Measurements from ENCODE around the gene DGCR6L. TPM values are rescaled to one million over a fixed set of nuclear protein-coding genes. Genes with fewer than 3 reads are reported as not detected.
"Not testable (repeated sequence)": the region's sequence is repeated elsewhere in the genome, so short reads cannot be mapped to it uniquely, and the experiment has no call there.

Gene DGCR6L
- total RNA-seq, 1 donor from 2014 or later, result 38.6 TPM

DNA sequence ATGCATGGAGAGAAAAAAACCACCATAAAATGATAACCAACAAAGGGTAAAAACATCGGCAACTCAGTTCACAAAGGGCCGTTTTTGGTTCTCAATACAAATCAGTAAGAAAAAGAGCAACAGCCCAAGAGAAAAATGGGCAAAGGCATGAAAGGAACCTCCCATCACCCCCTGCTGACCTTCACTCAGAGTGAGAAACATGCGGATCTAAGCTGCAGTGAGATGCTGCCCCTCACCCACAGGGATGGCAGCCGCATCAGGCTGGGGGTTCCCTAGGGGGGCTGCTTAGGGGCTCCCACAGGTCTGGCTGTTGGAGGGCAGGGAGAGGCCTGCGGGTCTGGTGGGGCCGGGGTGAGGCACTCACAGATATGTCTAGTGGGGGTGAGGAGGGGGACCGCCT, 44.5 kb downstream of the DGCR6L start:
- not testable (repeated sequence) for H3K36me3 ChIP-seq (ENCODE audit: control insufficient read depth in 3 of 3, insufficient read depth in 3 of 3, low read length in 3 of 3); H3K4me3 ChIP-seq (ENCODE audit: low read length in 3 of 3); H3K9me3 ChIP-seq (ENCODE audit: control insufficient read depth in 3 of 3, low read length in 3 of 3); H3K9ac ChIP-seq (ENCODE audit: low read depth in 1 of 3, low read length in 3 of 3); H3K27me3 ChIP-seq (ENCODE audit: control insufficient read depth in 3 of 3, insufficient read depth in 3 of 3, low read length in 3 of 3); H3K27ac ChIP-seq (ENCODE audit: low read depth, low read length)
- H3K4me1 ChIP-seq (ENCODE audit: control insufficient read depth in 3 of 3, insufficient read depth in 3 of 3, low read length in 3 of 3), result peaks cover 5 to 14% (median 10%) of the 10 kb centered on the region in 3 donors

DNA sequence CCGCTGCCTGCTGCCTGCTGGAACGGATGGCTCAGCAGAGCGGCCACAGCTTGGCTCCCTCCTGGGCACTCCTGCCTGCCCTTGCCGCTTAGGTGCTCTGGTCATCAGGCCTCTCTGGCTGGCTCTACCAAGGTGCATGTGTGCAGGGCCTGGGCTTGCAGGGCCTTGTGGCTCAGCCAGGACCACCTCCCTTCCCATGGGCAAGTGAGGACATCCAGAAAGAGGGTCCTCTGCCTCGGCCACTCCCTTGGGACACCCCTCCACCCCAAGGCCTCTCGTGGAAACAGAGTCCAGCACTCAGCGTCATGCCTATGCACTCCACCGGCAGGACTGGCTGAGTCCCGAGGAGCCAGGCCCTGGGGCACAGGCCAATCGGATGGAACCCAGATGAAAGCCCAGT, 45.5 kb downstream of the DGCR6L start:
- H3K4me1 ChIP-seq (ENCODE audit: control insufficient read depth in 3 of 3, insufficient read depth in 3 of 3, low read length in 3 of 3), result peaks cover 5 to 16% (median 10%) of the 10 kb centered on the region in 3 donors
- not testable (repeated sequence) for H3K27ac ChIP-seq (ENCODE audit: low read depth, low read length); H3K4me3 ChIP-seq (ENCODE audit: low read length in 3 of 3); H3K9me3 ChIP-seq (ENCODE audit: control insufficient read depth in 3 of 3, low read length in 3 of 3); H3K9ac ChIP-seq (ENCODE audit: low read depth in 1 of 3, low read length in 3 of 3); H3K27me3 ChIP-seq (ENCODE audit: control insufficient read depth in 3 of 3, insufficient read depth in 3 of 3, low read length in 3 of 3); H3K36me3 ChIP-seq (ENCODE audit: control insufficient read depth in 3 of 3, insufficient read depth in 3 of 3, low read length in 3 of 3)

DNA sequence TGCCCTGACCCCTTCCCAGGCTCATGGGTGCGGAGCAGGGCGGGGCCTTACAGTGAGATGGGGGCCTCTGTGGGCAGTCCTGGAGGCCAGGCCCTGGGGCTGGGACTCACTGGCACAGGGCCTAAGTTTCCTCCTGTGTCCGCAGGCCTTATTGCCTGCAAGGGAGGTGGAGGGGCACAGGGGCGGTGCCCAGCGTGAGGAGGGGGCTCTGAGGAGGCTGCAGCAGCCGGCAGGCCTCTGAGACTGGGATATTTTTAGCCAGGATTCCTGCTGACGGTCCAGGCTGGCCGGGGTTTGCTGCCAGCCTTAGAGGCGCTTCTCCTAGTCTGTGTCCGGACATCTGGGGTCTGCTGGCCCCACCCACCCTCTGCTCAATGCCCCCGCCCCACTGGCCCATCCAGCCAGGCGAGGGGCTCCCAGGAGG, 46.1 kb downstream of the DGCR6L start:
- Histone ChIP-seq H3K9ac (ENCODE audit: low read depth in 1 of 3, low read length in 3 of 3) (no peak overlapping the region), H3K36me3 (ENCODE audit: control insufficient read depth in 3 of 3, insufficient read depth in 3 of 3, low read length in 3 of 3) (no peaks in the 10 kb centered on the region), H3K9me3 (ENCODE audit: control insufficient read depth in 3 of 3, low read length in 3 of 3) (no peaks in the 10 kb centered on the region), H3K4me1 (ENCODE audit: control insufficient read depth in 3 of 3, insufficient read depth in 3 of 3, low read length in 3 of 3) (peaks cover 5 to 16% (median 10%) of the 10 kb centered on the region in 3 donors), H3K27me3 (ENCODE audit: control insufficient read depth in 3 of 3, insufficient read depth in 3 of 3, low read length in 3 of 3) (no peaks in the 10 kb centered on the region), H3K4me3 (ENCODE audit: low read length in 3 of 3) (no peak overlapping the region), H3K27ac (ENCODE audit: low read depth, low read length) (no peak overlapping the region)

DNA sequence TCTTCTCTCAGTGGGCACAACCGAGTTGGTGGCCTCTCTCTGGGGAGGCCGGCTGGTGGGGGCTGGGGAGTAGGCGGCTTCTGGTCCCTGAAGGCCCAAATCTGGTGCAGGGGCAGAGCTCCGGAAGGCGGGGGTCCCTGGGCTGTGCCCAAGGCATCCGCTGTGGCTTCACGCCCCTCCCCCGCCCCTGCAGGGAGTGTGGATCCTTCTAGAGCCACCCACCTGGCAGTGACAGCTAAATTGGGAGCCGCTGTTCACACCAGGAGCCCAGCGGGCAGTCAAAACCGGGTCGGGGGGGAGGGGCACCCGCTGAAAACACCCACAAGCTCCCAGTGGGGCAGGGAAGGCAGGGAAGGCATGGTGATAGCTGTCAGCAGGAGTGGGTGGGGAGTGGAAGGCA, 47.2 kb downstream of the DGCR6L start:
- Histone ChIP-seq H3K4me3 (ENCODE audit: low read length in 3 of 3) (no peak overlapping the region), H3K36me3 (ENCODE audit: control insufficient read depth in 3 of 3, insufficient read depth in 3 of 3, low read length in 3 of 3) (no peaks in the 10 kb centered on the region), H3K9me3 (ENCODE audit: control insufficient read depth in 3 of 3, low read length in 3 of 3) (no peaks in the 10 kb centered on the region), H3K27me3 (ENCODE audit: control insufficient read depth in 3 of 3, insufficient read depth in 3 of 3, low read length in 3 of 3) (no peaks in the 10 kb centered on the region), H3K27ac (ENCODE audit: low read depth, low read length) (no peak overlapping the region), H3K4me1 (ENCODE audit: control insufficient read depth in 3 of 3, insufficient read depth in 3 of 3, low read length in 3 of 3) (peaks cover 5 to 17% (median 15%) of the 10 kb centered on the region in 3 donors), H3K9ac (ENCODE audit: low read depth in 1 of 3, low read length in 3 of 3) (no peak overlapping the region)

DNA sequence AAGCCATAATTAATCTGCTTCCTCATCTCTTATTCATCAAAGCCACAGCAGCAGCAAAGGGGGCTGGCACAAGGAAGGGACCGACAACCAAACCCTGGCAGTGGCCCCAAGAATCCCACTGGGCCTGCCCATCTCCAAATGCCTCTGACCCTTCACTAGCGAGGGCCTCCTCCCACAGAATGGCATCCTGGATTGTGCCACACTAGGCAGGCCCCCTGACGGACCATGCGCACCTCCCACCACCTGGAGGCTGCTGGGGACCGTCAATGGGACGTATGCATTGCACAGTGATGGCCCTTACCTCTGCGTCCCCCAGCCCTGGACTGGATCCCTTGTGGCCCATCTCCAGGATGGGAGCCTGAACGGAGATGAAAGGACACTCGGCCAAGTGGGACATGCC, 47.7 kb downstream of the DGCR6L start:
- Histone ChIP-seq H3K4me1 (ENCODE audit: control insufficient read depth in 3 of 3, insufficient read depth in 3 of 3, low read length in 3 of 3) (peaks cover 5 to 17% (median 15%) of the 10 kb centered on the region in 3 donors), H3K9me3 (ENCODE audit: control insufficient read depth in 3 of 3, low read length in 3 of 3) (no peaks in the 10 kb centered on the region), H3K27ac (ENCODE audit: low read depth, low read length) (no peak overlapping the region), H3K36me3 (ENCODE audit: control insufficient read depth in 3 of 3, insufficient read depth in 3 of 3, low read length in 3 of 3) (no peaks in the 10 kb centered on the region), H3K9ac (ENCODE audit: low read depth in 1 of 3, low read length in 3 of 3) (no peak overlapping the region), H3K27me3 (ENCODE audit: control insufficient read depth in 3 of 3, insufficient read depth in 3 of 3, low read length in 3 of 3) (peaks cover 0 to 2% (median 2%) of the 10 kb centered on the region in 3 donors), H3K4me3 (ENCODE audit: low read length in 3 of 3) (no peak overlapping the region)

DNA sequence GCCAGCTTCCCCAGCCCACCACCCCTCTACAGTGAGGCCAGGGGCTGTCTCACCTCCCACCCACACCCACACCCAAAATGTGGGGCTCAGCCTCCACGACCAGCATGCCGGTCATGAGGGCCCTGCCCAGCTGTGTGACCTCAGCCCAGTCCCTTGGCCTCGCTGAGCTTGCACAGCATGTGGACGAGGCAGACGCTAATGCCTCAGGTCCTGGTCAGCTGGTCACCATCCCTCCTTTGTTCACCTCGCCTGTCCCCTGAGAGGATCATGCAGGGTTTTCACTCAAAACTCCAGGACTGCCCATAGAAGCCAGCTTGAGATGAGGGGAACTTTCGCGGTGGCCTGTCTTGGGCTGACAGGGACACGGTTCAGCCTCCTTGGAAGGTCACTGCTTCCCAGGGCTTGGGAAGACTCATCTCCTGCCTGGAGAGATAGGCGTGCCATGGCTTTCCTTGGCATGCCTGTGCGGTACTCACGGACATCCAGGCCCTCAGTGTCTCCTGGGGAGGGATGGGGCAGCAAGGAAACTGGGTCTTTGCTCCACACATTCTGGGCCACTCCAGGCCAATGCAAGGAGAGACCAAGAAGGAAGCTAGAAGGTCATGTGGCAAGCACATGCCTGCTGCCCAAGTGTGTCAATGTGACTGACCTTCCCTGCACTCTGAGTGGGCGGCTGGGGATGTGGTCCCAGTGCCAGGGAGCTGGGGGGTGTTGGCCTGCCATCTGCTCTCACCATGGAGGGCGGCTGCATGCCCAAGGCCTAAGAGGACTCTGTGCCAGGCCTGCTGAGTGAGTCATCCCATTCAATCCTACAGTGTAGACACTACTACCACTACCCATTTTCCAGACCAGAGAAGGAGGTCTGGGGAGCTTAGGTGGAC, 48.5 kb downstream of the DGCR6L start:
- peaks cover 5 to 17% (median 15%) of the 10 kb centered on the region in 3 donors for H3K4me1 ChIP-seq (ENCODE audit: control insufficient read depth in 3 of 3, insufficient read depth in 3 of 3, low read length in 3 of 3)
- no peaks in the 10 kb centered on the region for H3K9me3 ChIP-seq (ENCODE audit: control insufficient read depth in 3 of 3, low read length in 3 of 3)
- no peak overlapping the region for H3K27ac ChIP-seq (ENCODE audit: low read depth, low read length)
- H3K36me3 ChIP-seq (ENCODE audit: control insufficient read depth in 3 of 3, insufficient read depth in 3 of 3, low read length in 3 of 3), result no peaks in the 10 kb centered on the region
- peaks cover 0 to 6% (median 6%) of the 10 kb centered on the region in 3 donors for H3K27me3 ChIP-seq (ENCODE audit: control insufficient read depth in 3 of 3, insufficient read depth in 3 of 3, low read length in 3 of 3)
- no peak overlapping the region for H3K4me3 ChIP-seq (ENCODE audit: low read length in 3 of 3)
- no peak overlapping the region for H3K9ac ChIP-seq (ENCODE audit: low read depth in 1 of 3, low read length in 3 of 3)

DNA sequence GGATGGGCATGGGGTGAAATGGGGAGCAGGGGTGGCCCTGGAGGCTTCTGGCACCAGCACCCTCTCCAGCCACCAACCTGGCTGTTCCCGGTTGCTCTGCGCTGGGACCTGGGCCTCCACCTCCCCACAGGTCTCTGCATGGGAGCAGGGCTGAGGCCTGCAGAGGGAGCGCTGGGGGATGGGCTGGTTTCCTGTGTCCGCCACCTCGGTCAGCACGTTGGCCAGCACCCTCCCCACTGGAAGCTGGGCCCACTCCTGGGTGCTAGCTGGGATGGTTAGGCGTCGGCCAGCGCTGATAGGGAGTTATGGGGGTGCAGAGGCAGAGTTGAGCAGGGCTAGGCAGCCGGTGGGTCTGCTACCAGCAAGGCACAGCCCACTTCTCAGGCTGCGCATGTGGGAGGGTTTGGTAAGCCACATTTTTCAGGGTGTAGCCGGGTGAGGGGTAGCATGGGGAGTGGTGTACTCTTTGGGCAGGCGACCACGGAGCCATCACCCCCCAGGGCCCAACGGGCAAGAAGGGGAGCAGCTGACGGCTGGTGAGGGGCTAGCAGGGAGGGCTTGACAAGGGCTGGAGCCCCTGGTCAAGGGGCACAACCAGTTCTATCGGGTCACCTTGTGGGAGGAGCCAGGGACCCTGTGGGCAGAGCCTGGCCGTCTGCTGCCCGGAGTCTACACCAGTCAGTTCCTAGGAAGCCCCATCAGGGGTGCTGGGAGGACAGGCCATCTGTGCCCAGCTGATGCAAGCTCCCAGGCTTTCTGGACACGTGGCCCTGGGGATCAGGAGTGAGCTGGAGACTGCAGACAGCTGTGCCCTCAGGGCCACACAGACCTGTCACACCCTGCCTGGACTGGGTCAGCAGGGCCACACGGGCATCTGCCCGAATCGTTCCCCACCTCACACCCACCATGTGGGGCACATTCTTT, 49.4 kb downstream of the DGCR6L start:
- not testable (repeated sequence) for H3K9ac ChIP-seq (ENCODE audit: low read depth in 1 of 3, low read length in 3 of 3)

DNA sequence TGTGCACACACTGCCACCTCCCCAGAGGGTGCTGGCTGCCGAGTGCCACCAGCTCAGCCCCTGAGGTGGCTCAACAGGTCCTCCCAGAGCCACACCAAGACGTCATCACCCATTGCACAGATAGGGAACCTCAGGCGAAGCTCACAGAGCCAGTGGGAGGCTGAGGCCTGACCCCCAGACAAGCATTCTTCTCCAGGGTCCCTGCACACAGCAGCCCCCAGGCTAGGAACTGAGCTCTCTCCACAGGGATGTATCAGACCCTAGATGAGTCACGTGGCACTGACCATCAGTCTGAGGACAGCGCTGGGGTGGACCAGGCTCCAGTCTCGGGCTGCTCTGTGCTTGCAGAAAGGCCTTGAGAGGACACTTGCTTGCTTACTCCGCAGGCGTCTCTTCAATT, 50.2 kb downstream of the DGCR6L start:
- not testable (repeated sequence) for H3K9ac ChIP-seq (ENCODE audit: low read depth in 1 of 3, low read length in 3 of 3); H3K9me3 ChIP-seq (ENCODE audit: control insufficient read depth in 3 of 3, low read length in 3 of 3); H3K4me3 ChIP-seq (ENCODE audit: low read length in 3 of 3); H3K36me3 ChIP-seq (ENCODE audit: control insufficient read depth in 3 of 3, insufficient read depth in 3 of 3, low read length in 3 of 3); H3K27me3 ChIP-seq (ENCODE audit: control insufficient read depth in 3 of 3, insufficient read depth in 3 of 3, low read length in 3 of 3); H3K27ac ChIP-seq (ENCODE audit: low read depth, low read length)
- H3K4me1 ChIP-seq (ENCODE audit: control insufficient read depth in 3 of 3, insufficient read depth in 3 of 3, low read length in 3 of 3), result peaks cover 5 to 17% (median 15%) of the 10 kb centered on the region in 3 donors

More for the DNA sequence above, 49.4 kb downstream of the DGCR6L start:
- H3K36me3 ChIP-seq (ENCODE audit: control insufficient read depth in 3 of 3, insufficient read depth in 3 of 3, low read length in 3 of 3); H3K27me3 ChIP-seq (ENCODE audit: control insufficient read depth in 3 of 3, insufficient read depth in 3 of 3, low read length in 3 of 3); H3K9me3 ChIP-seq (ENCODE audit: control insufficient read depth in 3 of 3, low read length in 3 of 3); H3K4me3 ChIP-seq (ENCODE audit: low read length in 3 of 3); H3K27ac ChIP-seq (ENCODE audit: low read depth, low read length): not testable (repeated sequence)
- H3K4me1 ChIP-seq (ENCODE audit: control insufficient read depth in 3 of 3, insufficient read depth in 3 of 3, low read length in 3 of 3), result peaks cover 5 to 17% (median 15%) of the 10 kb centered on the region in 3 donors

DNA sequence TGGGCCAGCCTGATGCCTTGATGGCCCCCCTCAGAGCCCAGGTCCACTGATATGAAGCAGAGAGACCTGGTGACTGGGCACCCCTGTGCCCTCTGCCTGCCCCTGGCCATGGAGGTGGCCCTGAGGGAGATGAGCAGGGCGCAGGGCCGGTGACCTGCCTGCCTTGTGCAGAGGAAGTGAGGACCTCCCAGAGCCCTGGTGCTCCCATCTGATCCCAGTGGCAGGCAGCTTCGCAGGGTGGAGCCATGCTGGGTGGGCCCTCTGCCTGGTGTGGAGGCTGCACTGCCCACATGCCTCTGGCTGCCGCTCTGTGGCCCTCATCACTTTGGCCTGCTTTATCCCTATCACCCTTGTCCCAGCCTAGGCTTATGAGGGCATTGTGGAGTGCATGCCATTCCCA, 50.7 kb downstream of the DGCR6L start:
- H3K27me3 ChIP-seq (ENCODE audit: control insufficient read depth in 3 of 3, insufficient read depth in 3 of 3, low read length in 3 of 3), result not testable (repeated sequence)

More for the DNA sequence above, 50.7 kb downstream of the DGCR6L start:
- H3K4me3 ChIP-seq (ENCODE audit: low read length in 3 of 3); H3K36me3 ChIP-seq (ENCODE audit: control insufficient read depth in 3 of 3, insufficient read depth in 3 of 3, low read length in 3 of 3); H3K9me3 ChIP-seq (ENCODE audit: control insufficient read depth in 3 of 3, low read length in 3 of 3); H3K27ac ChIP-seq (ENCODE audit: low read depth, low read length); H3K9ac ChIP-seq (ENCODE audit: low read depth in 1 of 3, low read length in 3 of 3): not testable (repeated sequence)
- peaks cover 5 to 17% (median 15%) of the 10 kb centered on the region in 3 donors for H3K4me1 ChIP-seq (ENCODE audit: control insufficient read depth in 3 of 3, insufficient read depth in 3 of 3, low read length in 3 of 3)

Measured in skeletal muscle tissue (tissue), 4 donors.